ENCODE measurements around the gene IFFO2.
A peak's percentile ranks its signal among the peaks of the same experiment; 100 is the strongest.
"Not testable (repeated sequence)": the region's sequence is repeated elsewhere in the genome, so short reads cannot be mapped to it uniquely, and the experiment has no call there.

IFFO2 gene

GRCh38 chr1:18900303-18900841 is 56.1 kb downstream of the IFFO2 start:
- no peak for DNase-seq
- ATAC-seq = no peak
- H3K4me3 Mint-ChIP-seq = no peak overlapping the region
- H3K36me3 Mint-ChIP-seq (ENCODE audit: low read depth) = no peaks in the 10 kb centered on the region
- H3K9me3 Mint-ChIP-seq = no peaks in the 10 kb centered on the region
- peaks cover 28% of the 10 kb centered on the region for H3K4me1 Mint-ChIP-seq
- H3K27me3 Mint-ChIP-seq = no peaks in the 10 kb centered on the region
- H3K27ac Mint-ChIP-seq = no peak overlapping the region

- Mint-ChIP-seq H3K4me1 (peaks cover 28% of the 10 kb centered on the region), H3K9me3 (no peaks in the 10 kb centered on the region), H3K36me3 (ENCODE audit: low read depth) (no peaks in the 10 kb centered on the region), H3K27ac (no peak overlapping the region), H3K27me3 (no peaks in the 10 kb centered on the region), H3K4me3 (no peak overlapping the region)
- DNase-seq (no peak), ATAC-seq (no peak)
These were observed 57.0 kb downstream of the IFFO2 start for GRCh38 chr1:18899363-18900049.

GRCh38 chr1:18898567-18898966 is 57.9 kb downstream of the IFFO2 start:
- no peaks in the 10 kb centered on the region for H3K9me3 Mint-ChIP-seq
- DNase-seq (no peak), ATAC-seq (no peak)
- H3K27ac Mint-ChIP-seq = no peak overlapping the region
- no peaks in the 10 kb centered on the region for H3K27me3 Mint-ChIP-seq
- peaks cover 24% of the 10 kb centered on the region for H3K4me1 Mint-ChIP-seq
- H3K36me3 Mint-ChIP-seq (ENCODE audit: low read depth) = no peaks in the 10 kb centered on the region
- H3K4me3 Mint-ChIP-seq = no peak overlapping the region

GRCh38 chr1:18895317-18895716 is 61.2 kb downstream of the IFFO2 start:
- Mint-ChIP-seq H3K4me3 (no peak overlapping the region), H3K9me3 (no peaks in the 10 kb centered on the region), H3K27ac (no peak overlapping the region), H3K27me3 (no peaks in the 10 kb centered on the region), H3K4me1 (peaks cover 3% of the 10 kb centered on the region), H3K36me3 (ENCODE audit: low read depth) (no peaks in the 10 kb centered on the region)
- ATAC-seq (no peak), DNase-seq (no peak)

- no peaks in the 10 kb centered on the region for H3K4me1 Mint-ChIP-seq
- H3K9me3 Mint-ChIP-seq = no peaks in the 10 kb centered on the region
- DNase-seq (no peak), ATAC-seq (no peak)
- no peak overlapping the region for H3K27ac Mint-ChIP-seq
- H3K36me3 Mint-ChIP-seq (ENCODE audit: low read depth) = no peaks in the 10 kb centered on the region
- H3K4me3 Mint-ChIP-seq = no peak overlapping the region
- H3K27me3 Mint-ChIP-seq = no peaks in the 10 kb centered on the region
These were observed 63.4 kb downstream of the IFFO2 start for GRCh38 chr1:18893120-18893519.

GRCh38 chr1:18891858-18892257 is 64.6 kb downstream of the IFFO2 start:
- H3K36me3 Mint-ChIP-seq (ENCODE audit: low read depth); H3K4me3 Mint-ChIP-seq; H3K27ac Mint-ChIP-seq; DNase-seq; H3K9me3 Mint-ChIP-seq; ATAC-seq; H3K4me1 Mint-ChIP-seq; H3K27me3 Mint-ChIP-seq: not testable (repeated sequence)

GRCh38 chr1:18891426-18891780 is 65.1 kb downstream of the IFFO2 start:
- H3K9me3 Mint-ChIP-seq = no peaks in the 10 kb centered on the region
- ATAC-seq = no peak
- H3K27me3 Mint-ChIP-seq = no peaks in the 10 kb centered on the region
- H3K36me3 Mint-ChIP-seq (ENCODE audit: low read depth) = no peaks in the 10 kb centered on the region
- no peak overlapping the region for H3K27ac Mint-ChIP-seq
- no peak overlapping the region for H3K4me3 Mint-ChIP-seq
- no peak for DNase-seq
- no peaks in the 10 kb centered on the region for H3K4me1 Mint-ChIP-seq

GRCh38 chr1:18890706-18891425 is 65.6 kb downstream of the IFFO2 start:
- Mint-ChIP-seq H3K36me3 (ENCODE audit: low read depth) (no peaks in the 10 kb centered on the region), H3K4me1 (no peaks in the 10 kb centered on the region), H3K9me3 (no peaks in the 10 kb centered on the region), H3K27me3 (no peaks in the 10 kb centered on the region), H3K27ac (no peak overlapping the region), H3K4me3 (no peak overlapping the region)
- ATAC-seq (no peak), DNase-seq (no peak)

GRCh38 chr1:18886003-18886335 is 70.5 kb downstream of the IFFO2 start:
- Mint-ChIP-seq H3K27me3 (no peaks in the 10 kb centered on the region), H3K27ac (no peak overlapping the region), H3K4me1 (no peaks in the 10 kb centered on the region), H3K36me3 (ENCODE audit: low read depth) (no peaks in the 10 kb centered on the region), H3K9me3 (no peaks in the 10 kb centered on the region), H3K4me3 (no peak overlapping the region)
- DNase-seq (no peak), ATAC-seq (no peak)

- ATAC-seq (no peak), DNase-seq (no peak)
- no peaks in the 10 kb centered on the region for H3K4me1 Mint-ChIP-seq
- H3K4me3 Mint-ChIP-seq = no peak overlapping the region
- H3K9me3 Mint-ChIP-seq = no peaks in the 10 kb centered on the region
- no peaks in the 10 kb centered on the region for H3K36me3 Mint-ChIP-seq (ENCODE audit: low read depth)
- no peaks in the 10 kb centered on the region for H3K27me3 Mint-ChIP-seq
- H3K27ac Mint-ChIP-seq = no peak overlapping the region
These were observed 71.0 kb downstream of the IFFO2 start for GRCh38 chr1:18885311-18886002.

- Mint-ChIP-seq H3K36me3 (ENCODE audit: low read depth) (no peaks in the 10 kb centered on the region), H3K9me3 (no peaks in the 10 kb centered on the region)
- DNase-seq = no peak
These were observed 71.7 kb downstream of the IFFO2 start for GRCh38 chr1:18884727-18885126.

GRCh38 chr1:18884419-18884717 is 72.1 kb downstream of the IFFO2 start:
- DNase-seq (no peak), ATAC-seq (no peak)
- Mint-ChIP-seq H3K27ac (no peak overlapping the region), H3K27me3 (no peaks in the 10 kb centered on the region), H3K9me3 (no peaks in the 10 kb centered on the region), H3K36me3 (ENCODE audit: low read depth) (no peaks in the 10 kb centered on the region), H3K4me1 (no peaks in the 10 kb centered on the region), H3K4me3 (no peak overlapping the region)

More at GRCh38 chr1:18884727-18885126, 71.7 kb downstream of the IFFO2 start:
- Mint-ChIP-seq H3K4me1 (no peaks in the 10 kb centered on the region), H3K27ac (no peak overlapping the region), H3K4me3 (no peak overlapping the region), H3K27me3 (no peaks in the 10 kb centered on the region)
- ATAC-seq = no peak

GRCh38 chr1:18883636-18884418 is 72.6 kb downstream of the IFFO2 start:
- H3K36me3 Mint-ChIP-seq (ENCODE audit: low read depth) = no peaks in the 10 kb centered on the region
- no peak overlapping the region for H3K27ac Mint-ChIP-seq
- H3K4me3 Mint-ChIP-seq = no peak overlapping the region
- H3K9me3 Mint-ChIP-seq = no peaks in the 10 kb centered on the region
- H3K4me1 Mint-ChIP-seq = no peaks in the 10 kb centered on the region
- DNase-seq (peak; percentile 82), ATAC-seq (peak; percentile 61)
- H3K27me3 Mint-ChIP-seq = no peaks in the 10 kb centered on the region

- ATAC-seq = no peak
- H3K4me1 Mint-ChIP-seq = no peaks in the 10 kb centered on the region
- H3K4me3 Mint-ChIP-seq = no peak overlapping the region
- no peaks in the 10 kb centered on the region for H3K36me3 Mint-ChIP-seq (ENCODE audit: low read depth)
- no peaks in the 10 kb centered on the region for H3K9me3 Mint-ChIP-seq
- H3K27me3 Mint-ChIP-seq = no peaks in the 10 kb centered on the region
- H3K27ac Mint-ChIP-seq = no peak overlapping the region
- DNase-seq = no peak
These were observed 73.4 kb downstream of the IFFO2 start for GRCh38 chr1:18883079-18883478.

Data from activated naive CD8-positive, alpha-beta T cell treated with anti-CD3 and anti-CD28 coated beads, Interleukin-2, amount 50 U/mL, for 24 hours (primary cell).